ENCODE measurements around the gene GCSAML. TPM values are rescaled to one million over a fixed set of nuclear protein-coding genes. Genes with fewer than 3 reads are reported as not detected.

Gene GCSAML
- total and polyA plus RNA-seq, 2 experiments from 2014 or later, result not detected

DNA sequence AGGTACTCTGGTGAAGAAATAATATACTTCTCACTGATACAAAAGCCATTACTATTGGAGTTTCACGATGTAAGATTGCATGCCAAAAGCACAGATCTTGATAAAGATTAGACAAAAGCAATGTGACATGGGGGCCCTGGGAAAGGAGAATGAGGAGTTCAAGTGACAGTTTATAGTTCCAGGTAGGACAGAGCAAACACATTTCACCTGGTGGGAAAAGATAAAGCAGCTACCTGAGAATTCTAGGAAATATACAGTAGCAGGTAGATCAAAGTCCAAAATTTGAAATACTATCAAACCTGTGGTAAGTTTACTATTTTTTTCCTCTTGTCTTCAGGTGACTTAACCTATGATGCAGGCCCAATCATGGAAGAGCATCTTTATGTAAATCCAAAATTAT lies 64.5 kb downstream of the GCSAML start:
- Histone ChIP-seq H3K9ac (no peak overlapping the region), H3F3A (ENCODE audit: insufficient read depth) (no peaks in the 10 kb centered on the region), H3K9me2 (ENCODE audit: insufficient read depth) (no peaks in the 10 kb centered on the region), H3K36me3 (ENCODE audit: low read depth) (no peaks in the 10 kb centered on the region), H4K20me1 (ENCODE audit: insufficient read depth) (no peaks in the 10 kb centered on the region), H3K4me2 (ENCODE audit: unreplicated experiment) (no peak overlapping the region), H2AFZ (no peak overlapping the region), H3K9me3 (ENCODE audit: low read depth) (no peaks in the 10 kb centered on the region), H3K27me3 (replicated peaks; ENCODE audit: insufficient read depth) (no peaks in the 10 kb centered on the region), H3K4me1 (ENCODE audit: insufficient read depth) (no peaks in the 10 kb centered on the region), H3K79me2 (ENCODE audit: insufficient read depth) (no peaks in the 10 kb centered on the region), H3K4me3 (no peak overlapping the region), H3K27ac (no peak overlapping the region)
- DNase-seq, result no peak
- WGBS, 2 experiments (ENCODE audit: low coverage in 1 of 2, low lambda C conversion rate in 2 of 2, missing lambda C conversion rate in 2 of 2), result 10 to 21% methylated on average over 1 of the region's 1 CpG
- no peak for TF ChIP-seq EZH2 (IDR thresholded peaks at IDR 0.05; ENCODE audit: insufficient read depth, poor library complexity, severe bottlenecking)
- no peak for TF ChIP-seq EZH2phosphoT487 (IDR thresholded peaks at IDR 0.05; ENCODE audit: insufficient read depth, low read depth)
- in situ Hi-C loops (cut with MboI), result no loop called here

DNA sequence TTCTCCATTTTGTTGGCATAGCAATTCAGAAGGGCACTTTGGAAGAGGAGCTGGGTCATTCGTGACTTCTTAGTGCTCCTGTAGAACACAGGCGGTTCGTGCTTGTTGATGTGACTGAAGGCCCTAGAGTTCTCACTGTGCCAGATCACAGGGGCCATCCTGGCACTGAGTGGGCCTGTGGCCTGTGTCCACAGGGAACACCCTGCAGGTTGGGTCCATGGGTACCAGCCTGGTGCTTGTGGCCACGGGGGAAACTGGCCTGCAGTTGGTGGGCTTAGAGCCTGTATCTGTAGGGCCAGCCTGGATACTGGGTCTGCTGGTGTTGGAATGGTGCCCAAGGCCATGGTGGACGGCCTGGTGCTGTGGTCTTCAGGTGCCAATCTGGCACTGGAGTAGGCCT lies 65.7 kb downstream of the GCSAML start:
- Histone ChIP-seq H4K20me1 (ENCODE audit: insufficient read depth) (no peaks in the 10 kb centered on the region), H3F3A (ENCODE audit: insufficient read depth) (no peaks in the 10 kb centered on the region), H3K4me3 (no peak overlapping the region), H3K27ac (no peak overlapping the region), H3K9me3 (ENCODE audit: low read depth) (no peaks in the 10 kb centered on the region), H3K4me2 (ENCODE audit: unreplicated experiment) (no peak overlapping the region), H3K4me1 (ENCODE audit: insufficient read depth) (no peaks in the 10 kb centered on the region), H3K36me3 (ENCODE audit: low read depth) (no peaks in the 10 kb centered on the region), H3K27me3 (replicated peaks; ENCODE audit: insufficient read depth) (no peaks in the 10 kb centered on the region), H2AFZ (no peak overlapping the region), H3K79me2 (ENCODE audit: insufficient read depth) (no peaks in the 10 kb centered on the region), H3K9me2 (ENCODE audit: insufficient read depth) (no peaks in the 10 kb centered on the region), H3K9ac (no peak overlapping the region)
- WGBS, 2 experiments (ENCODE audit: low coverage in 1 of 2, low lambda C conversion rate in 2 of 2, missing lambda C conversion rate in 2 of 2), result 28 to 33% methylated on average over 5 of the region's 5 CpGs
- in situ Hi-C loops (cut with MboI), result no loop called here
- no peak for DNase-seq
- TF ChIP-seq EZH2phosphoT487 (IDR thresholded peaks at IDR 0.05; ENCODE audit: insufficient read depth, low read depth) (no peak), EZH2 (IDR thresholded peaks at IDR 0.05; ENCODE audit: insufficient read depth, poor library complexity, severe bottlenecking) (no peak)

Small RNA genes within 50 kb of the gene (small RNA-seq; reads per million reads assigned to genes)
- not detected for gene RF00026 (ENCODE audit: low read depth, low replicate concordance)

Other genes with a start within 250 kb of the GCSAML start
- 21.0 and 34.9 TPM in 2 replicates for gene ZNF496, start 217.3 kb upstream of the GCSAML start, total RNA-seq (2014; rRNA removed; shearing (Covaris generic))
- gene ZNF496, start 217.3 kb upstream of the GCSAML start, polyA plus RNA-seq (2016; fragmentation: Nextera tagmentation; extraction: Ambion mirVana), result 6.7 and 8.2 TPM in 2 replicates
- gene NLRP3, start 133.0 kb upstream of the GCSAML start, total RNA-seq (2014; rRNA removed; shearing (Covaris generic)), result 0.76 and 2.3 TPM in 2 replicates
- 0.28 and 0.84 TPM in 2 replicates for gene NLRP3, start 133.0 kb upstream of the GCSAML start, polyA plus RNA-seq (2016; fragmentation: Nextera tagmentation; extraction: Ambion mirVana)
- gene OR2B11, start 91.0 kb upstream of the GCSAML start, total RNA-seq (2014; rRNA removed; shearing (Covaris generic)), result not detected in 2 replicates
- gene OR2B11, start 91.0 kb upstream of the GCSAML start, polyA plus RNA-seq (2016; fragmentation: Nextera tagmentation; extraction: Ambion mirVana), result not detected in 2 replicates
- gene OR2C3, start 12.7 kb upstream of the GCSAML start, total RNA-seq (2014; rRNA removed; shearing (Covaris generic)), result under 0.01 and 0.22 TPM in 2 replicates
- 0.04 TPM in 1 of 2 replicates, not detected in the other for gene OR2C3, start 12.7 kb upstream of the GCSAML start, polyA plus RNA-seq (2016; fragmentation: Nextera tagmentation; extraction: Ambion mirVana)
- gene OR2G2, start 39.2 kb downstream of the GCSAML start, total RNA-seq (2014; rRNA removed; shearing (Covaris generic)), result not detected in 2 replicates
- not detected in 2 replicates for gene OR2G2, start 39.2 kb downstream of the GCSAML start, polyA plus RNA-seq (2016; fragmentation: Nextera tagmentation; extraction: Ambion mirVana)
- gene OR2G3, start 56.5 kb downstream of the GCSAML start, total RNA-seq (2014; rRNA removed; shearing (Covaris generic)), result not detected in 2 replicates
- not detected in 2 replicates for gene OR2G3, start 56.5 kb downstream of the GCSAML start, polyA plus RNA-seq (2016; fragmentation: Nextera tagmentation; extraction: Ambion mirVana)
- gene OR13G1, start 130.6 kb downstream of the GCSAML start, total RNA-seq (2014; rRNA removed; shearing (Covaris generic)), result not detected in 2 replicates
- gene OR13G1, start 130.6 kb downstream of the GCSAML start, polyA plus RNA-seq (2016; fragmentation: Nextera tagmentation; extraction: Ambion mirVana), result not detected in 2 replicates
- not detected in 2 replicates for gene OR6F1, start 167.5 kb downstream of the GCSAML start, total RNA-seq (2014; rRNA removed; shearing (Covaris generic))
- gene OR6F1, start 167.5 kb downstream of the GCSAML start, polyA plus RNA-seq (2016; fragmentation: Nextera tagmentation; extraction: Ambion mirVana), result not detected in 2 replicates
- gene OR14K1, start 189.5 kb downstream of the GCSAML start, total RNA-seq (2014; rRNA removed; shearing (Covaris generic)), result not detected in 2 replicates
- gene OR14K1, start 189.5 kb downstream of the GCSAML start, polyA plus RNA-seq (2016; fragmentation: Nextera tagmentation; extraction: Ambion mirVana), result not detected in 2 replicates
- not detected in 2 replicates for gene OR14A2, start 199.0 kb downstream of the GCSAML start, total RNA-seq (2014; rRNA removed; shearing (Covaris generic))
- gene OR14A2, start 199.0 kb downstream of the GCSAML start, polyA plus RNA-seq (2016; fragmentation: Nextera tagmentation; extraction: Ambion mirVana), result not detected in 2 replicates
- not detected in 2 replicates for gene OR1C1, start 211.4 kb downstream of the GCSAML start, total RNA-seq (2014; rRNA removed; shearing (Covaris generic))
- not detected in 2 replicates for gene OR1C1, start 211.4 kb downstream of the GCSAML start, polyA plus RNA-seq (2016; fragmentation: Nextera tagmentation; extraction: Ambion mirVana)

Measured in GM23248 (cell line).